Stimulated activated CD8-positive, alpha-beta memory T cell treated with anti-CD3 and anti-CD28 coated beads, Interleukin-12 subunit alpha, Interleukin-12 subunit beta, amount 100 ng/mL, for 24 hours (primary cell): ENCODE measurements around the gene CLSTN2.

Experiments
- DNase-seq: peaks from one replicate; pipeline ENCODE4 v3.0.0-alpha.2; 2020; ENCODE audit errors: extremely low read depth

CLSTN2 gene

DNA sequence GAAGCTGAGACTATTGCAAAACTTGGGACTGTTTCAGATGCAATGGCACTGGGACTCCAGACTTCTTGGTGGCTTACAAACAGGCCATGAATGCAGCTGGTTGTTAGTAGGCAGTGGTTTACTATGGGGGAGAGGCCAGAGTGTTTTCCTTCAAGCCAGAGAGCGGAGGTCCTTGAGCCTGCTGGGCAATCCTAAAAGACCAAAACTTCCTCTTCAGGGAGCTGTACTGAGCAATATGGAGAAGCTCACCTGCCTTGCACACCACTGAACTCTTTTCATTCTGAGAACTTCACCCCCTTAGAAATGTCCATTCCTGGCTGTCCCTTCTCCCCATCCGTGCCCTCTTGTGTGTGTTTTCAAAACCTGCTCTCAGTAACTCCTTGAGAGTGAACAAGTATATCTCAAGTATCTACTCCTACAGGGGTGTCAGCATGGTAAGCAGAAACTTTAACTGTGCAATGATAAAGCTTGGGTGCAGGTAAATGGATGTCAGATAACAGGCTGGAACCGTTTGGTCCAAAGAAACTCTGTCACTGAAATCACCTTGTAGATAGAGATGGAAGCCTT lies 213.9 kb downstream of the CLSTN2 start:
- DNase-seq, result no peak

DNA sequence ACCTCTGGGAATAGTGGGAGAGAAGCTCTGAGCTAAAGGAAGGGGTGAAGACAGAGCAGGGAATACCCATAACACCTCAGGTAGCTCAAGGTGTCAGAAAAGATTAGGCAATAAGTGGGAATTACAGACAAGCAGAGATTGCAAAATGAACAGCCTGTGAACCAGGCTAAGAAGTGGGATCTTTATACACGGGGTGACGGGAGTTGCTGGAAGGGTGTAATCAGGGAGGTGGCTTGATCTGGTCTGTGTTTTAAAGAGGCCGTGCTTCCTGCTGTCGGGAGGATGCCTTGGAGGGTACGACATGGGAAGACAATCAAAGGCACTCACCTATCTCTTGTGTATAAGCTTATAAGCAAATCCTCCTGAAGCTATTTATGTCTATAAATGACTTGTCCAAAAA lies 216.3 kb downstream of the CLSTN2 start:
- no peak for DNase-seq

DNA sequence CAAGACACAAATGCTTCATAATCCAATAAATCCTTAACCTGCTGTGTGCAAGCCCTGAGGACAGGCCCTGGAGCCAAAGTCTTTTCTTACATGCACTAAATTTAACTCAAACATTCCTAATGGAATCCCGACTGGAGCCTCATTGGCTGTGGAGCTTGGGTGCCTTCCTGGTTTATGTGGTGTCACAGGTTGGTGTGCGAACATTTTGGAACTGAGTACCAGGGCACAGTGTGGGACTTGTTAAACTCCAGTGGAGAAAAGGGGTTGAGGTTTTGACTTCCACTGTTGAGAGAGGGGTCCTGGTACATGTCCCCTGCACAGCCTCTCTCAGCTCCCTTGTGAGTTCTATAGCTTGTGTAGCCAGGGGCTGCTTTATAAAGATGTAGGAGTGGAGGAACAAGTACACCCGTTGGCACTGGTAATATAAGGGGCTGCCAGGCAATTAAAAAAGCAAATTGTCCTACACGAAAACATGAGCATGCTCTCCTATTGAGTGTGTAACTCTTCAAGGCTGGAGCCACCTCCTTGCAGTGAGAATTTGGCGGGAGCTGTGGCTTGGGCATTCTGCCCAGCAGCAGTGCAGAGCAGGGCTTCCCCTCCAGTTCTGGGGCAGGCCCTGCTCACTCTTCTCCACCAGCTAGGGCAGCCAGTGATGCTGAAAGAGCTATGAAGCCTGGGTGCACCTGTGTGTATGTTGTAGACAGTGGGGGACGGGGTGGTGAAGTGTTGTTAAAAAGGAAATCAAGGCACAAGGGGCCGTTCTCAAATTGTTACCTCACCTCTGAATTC lies 218.1 kb downstream of the CLSTN2 start:
- no peak for DNase-seq

DNA sequence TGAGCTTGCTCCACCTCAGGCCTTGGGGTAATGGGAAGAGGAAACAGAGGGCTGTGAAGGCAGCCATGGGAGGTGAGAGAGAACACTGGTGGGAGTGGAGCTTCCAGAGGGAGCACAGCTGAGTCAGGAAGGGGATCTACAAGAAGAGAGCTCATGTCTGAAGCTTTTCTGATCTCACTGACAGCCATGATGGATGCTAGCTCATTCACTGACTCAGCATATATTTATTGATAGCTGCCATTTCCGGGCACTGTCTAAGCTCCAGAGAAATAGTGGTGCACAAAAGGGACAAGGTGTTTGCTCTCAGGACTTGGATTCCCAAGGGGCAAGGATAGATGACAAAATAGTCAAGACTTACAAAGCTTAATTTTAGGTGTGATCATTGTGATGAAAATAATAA lies 218.8 kb downstream of the CLSTN2 start:
- no peak for DNase-seq

GRCh38 chr3:140157161-140157560 lies 222.2 kb downstream of the CLSTN2 start:
- DNase-seq, result no peak

DNA sequence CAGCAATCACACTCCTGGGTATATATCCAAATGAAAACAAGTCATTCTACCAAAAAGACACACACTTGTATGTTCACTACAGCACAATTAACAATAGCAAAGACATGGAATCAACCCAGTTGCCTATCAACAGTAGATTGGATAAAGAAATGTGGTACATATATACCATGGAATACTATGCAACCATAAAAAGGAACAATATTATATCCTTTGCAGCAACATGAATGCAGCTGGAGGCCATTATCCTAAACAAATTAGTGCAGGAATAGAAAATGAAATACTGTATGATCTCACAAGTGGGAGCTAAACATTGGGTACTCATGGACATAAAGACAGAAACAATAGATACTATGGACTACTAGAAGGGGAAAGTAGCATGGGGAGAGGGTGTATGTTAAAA lies 224.7 kb downstream of the CLSTN2 start:
- DNase-seq, result no peak

GRCh38 chr3:140160553-140160952 lies 225.6 kb downstream of the CLSTN2 start:
- no peak for DNase-seq

DNA sequence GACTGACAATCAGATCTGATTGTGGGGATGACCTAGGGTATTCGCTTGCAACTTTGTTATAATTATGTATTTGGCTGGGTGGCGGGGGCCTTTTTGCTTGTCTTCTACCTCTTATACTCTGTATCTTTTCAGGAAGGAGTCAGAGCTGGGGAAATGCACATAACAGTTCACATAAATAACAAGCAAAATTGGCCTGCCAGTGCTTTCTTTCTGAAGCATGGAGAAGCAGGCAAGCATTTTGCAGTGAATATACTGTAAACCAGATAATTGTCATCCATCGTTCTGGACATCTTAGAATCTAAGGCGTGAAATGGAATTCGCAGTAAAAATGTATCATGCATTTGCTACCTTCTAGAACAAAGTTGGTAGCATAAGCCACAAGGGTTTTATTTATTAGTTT lies 227.6 kb downstream of the CLSTN2 start:
- DNase-seq, result no peak

GRCh38 chr3:140163159-140163763 lies 228.3 kb downstream of the CLSTN2 start:
- DNase-seq, result no peak

- no peak for DNase-seq
These were observed 229.2 kb downstream of the CLSTN2 start for GRCh38 chr3:140164156-140164555.

DNA sequence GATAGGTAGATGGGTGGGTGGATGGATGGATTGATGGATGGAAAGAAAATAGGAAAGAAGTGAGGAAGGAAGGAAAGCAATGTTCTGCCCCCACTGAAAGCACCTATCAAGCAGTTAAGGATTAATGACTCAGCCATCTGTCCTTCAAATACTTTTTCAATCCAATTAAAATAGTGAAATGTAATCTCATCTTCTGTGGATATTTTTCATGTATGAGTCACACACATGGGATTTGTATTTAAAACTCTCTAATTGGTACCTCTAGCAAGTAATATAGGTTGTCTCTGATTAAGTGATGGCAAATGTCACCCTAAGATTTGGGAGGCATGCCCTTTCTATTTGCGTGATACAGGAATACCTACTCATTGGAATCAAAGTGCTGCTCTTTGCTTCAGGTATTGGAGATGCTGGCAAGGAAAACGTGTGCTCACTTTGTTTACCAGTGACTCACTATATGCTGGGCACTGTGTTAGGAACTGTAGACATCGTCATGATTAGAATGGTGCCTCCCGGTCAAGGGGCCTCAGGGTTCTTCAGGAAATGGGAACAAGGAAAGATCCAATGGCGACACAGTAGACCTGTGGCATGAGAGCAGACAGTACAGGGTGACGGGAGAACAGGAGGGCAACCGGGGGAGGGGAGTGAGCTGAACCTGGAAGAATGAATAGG lies 230.1 kb downstream of the CLSTN2 start:
- no peak for DNase-seq

GRCh38 chr3:140165781-140166180 lies 230.8 kb downstream of the CLSTN2 start:
- no peak for DNase-seq

- no peak for DNase-seq
These were observed 232.0 kb downstream of the CLSTN2 start for GRCh38 chr3:140166861-140167599.

DNA sequence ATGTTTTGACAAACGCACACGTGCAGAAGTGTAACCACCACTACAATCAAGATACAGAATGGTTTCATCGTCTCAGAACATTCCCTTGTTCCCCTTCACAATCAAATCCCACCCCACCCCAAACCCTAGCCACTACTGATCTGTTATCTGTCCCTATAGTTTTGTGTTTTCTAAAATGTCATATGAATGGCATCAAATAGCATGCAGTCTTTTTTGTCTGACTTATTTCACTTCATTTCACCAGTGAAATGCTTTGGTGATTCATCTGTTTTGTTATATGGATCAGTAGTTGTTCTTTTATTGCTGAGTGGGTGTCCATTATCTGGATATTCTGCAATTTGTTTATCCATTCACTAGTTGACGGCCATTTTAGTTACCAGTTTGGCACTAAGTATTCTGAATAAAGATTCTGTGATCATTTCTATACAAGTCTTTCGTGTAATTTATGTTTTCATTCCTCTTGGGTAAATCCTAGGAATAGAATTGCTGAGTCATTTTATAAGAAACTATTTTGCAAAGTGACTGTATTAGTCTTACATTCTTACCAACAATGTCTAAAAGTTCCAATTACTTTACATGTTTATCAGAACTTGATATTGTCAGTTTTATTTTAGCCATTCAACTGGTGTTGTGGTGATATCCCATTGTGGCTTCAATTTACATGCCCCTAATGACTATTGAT lies 232.8 kb downstream of the CLSTN2 start:
- no peak for DNase-seq

- DNase-seq, result no peak
These were observed 235.6 kb downstream of the CLSTN2 start for GRCh38 chr3:140170612-140171011.

DNA sequence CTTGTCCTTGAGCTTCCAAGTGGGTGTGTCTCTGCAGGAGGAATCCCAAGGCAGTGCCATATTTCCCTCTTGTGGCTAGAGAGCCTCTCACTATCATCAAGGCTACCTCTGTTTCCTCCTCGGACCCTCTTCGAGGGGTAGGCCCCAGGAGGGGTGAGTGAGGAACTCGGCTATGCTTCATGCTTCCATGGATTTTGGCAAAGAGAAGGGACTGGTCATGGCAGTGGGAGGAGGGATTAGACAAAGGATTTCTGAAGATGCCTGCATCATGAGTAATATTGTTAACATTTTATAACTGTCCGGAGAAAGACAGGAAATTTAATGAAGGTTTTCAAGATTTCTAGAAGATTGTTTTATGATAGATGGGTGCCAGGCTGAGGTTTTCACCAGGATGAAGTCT lies 241.5 kb downstream of the CLSTN2 start:
- DNase-seq, result no peak

GRCh38 chr3:140177943-140178342 lies 243.0 kb downstream of the CLSTN2 start:
- DNase-seq, result no peak

DNA sequence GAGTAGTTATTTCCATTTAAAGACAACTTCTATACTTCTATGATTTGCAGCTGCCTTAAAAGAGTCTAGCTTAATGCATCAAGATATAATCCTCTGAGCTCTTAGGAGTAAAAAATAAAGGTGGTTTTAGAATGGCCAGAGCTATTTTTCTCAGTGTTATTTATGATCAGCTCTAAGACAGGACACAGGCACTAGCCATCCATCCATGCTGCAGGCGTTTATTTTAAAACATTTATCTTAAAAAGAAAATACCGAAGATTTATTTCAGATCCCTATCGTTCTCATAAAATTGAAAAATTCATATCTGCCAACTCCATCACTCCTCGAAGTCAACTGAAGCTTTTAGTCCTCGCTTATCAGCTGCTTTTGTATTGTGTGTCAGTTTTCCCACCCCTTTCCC lies 243.5 kb downstream of the CLSTN2 start:
- no peak for DNase-seq

DNA sequence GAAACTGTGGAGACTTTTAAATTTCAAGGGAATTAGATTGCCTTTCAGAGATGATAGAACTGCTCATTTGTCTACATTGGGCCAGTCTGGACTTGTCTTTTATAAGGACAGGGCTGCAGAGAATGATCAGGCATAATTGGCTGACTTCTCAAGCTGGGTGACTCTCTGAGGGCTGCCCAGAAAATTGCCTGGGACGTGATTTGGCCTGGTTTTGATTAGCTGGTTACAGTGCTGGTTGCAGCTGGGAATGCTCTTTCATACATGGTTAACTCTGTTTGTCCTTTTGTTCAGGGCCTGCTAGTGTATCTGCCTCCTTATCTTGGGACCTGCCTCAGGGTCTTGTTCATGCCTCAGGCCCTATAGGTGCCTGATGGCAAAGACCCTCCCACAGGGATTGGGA lies 245.6 kb downstream of the CLSTN2 start:
- no peak for DNase-seq

- no peak for DNase-seq
These were observed 250.4 kb downstream of the CLSTN2 start for GRCh38 chr3:140185375-140185774.

DNA sequence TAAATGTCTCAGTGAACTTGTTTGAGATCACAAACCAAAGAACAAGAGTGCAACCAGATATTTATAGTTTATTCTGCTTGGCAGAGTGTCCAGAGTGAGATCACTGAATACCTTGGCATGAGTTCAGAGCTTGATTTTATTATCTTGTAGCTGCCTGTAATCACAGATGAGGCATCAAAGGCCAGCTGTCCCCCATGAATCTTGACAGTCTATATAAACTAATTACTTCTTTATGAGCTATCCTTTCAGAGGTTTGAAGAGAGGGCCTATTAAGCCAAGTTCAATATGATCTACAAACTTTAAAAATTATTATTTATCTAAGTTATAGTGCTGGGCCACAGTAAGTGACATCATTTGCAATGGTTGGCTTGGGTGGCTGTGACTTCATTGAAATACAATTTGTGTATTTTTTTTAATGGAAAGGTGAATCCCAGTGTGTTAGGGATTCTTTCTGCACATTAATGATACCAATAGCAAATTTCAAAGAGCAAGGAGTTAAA lies 251.5 kb downstream of the CLSTN2 start:
- no peak for DNase-seq
